ENCODE results near the gene TMEM143.
"Not testable (repeated sequence)": the region's sequence is repeated elsewhere in the genome, so short reads cannot be mapped to it uniquely, and the experiment has no call there.

Gene TMEM143

DNA sequence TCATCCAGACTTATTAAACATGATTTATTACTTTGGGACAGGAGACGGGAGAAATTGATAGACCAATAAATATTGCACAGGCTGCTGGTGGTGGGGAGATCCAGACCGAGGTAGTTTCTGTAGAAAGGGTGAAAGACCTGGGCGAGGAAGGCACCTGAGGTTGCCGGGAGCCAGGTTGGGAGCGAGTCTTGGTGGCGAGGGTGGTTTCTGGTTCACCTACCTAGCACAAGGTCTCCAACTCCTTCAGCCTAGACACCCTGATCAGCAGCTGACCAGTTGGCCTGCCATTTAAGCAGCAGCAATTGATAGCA is 31.4 kb downstream of the TMEM143 start:
- DNase-seq (ENCODE audit: low spot score) (no peak), FAIRE-seq (no peak)

DNA sequence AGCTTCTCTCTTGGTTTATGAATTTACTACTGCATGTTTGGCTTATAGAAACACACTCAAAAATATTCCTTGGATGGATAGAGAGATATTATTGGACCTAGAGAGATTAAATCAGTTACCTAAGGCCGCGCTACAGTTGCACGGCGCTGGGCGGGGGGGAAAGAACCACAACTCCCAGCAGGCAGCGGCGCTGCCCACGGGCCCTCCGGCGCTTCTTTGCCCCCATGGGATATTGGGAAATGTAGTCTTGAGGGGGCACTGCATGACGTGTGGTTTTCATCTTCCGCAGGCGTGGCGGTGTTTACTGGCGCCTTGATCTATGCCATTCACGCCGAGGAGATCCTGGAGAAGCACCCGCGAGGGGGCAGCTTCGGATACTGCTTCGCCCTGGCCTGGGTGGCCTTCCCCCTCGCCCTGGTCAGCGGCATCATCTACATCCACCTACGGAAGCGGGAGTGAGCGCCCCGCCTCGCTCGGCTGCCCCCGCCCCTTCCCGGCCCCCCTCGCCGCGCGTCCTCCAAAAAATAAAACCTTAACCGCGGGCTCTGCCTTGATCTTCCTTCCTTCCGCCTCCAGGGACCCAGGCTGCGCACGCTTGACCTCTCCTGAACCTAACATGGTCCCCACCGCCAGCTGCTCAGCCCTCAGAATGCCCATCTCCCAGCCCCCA is 33.6 kb downstream of the TMEM143 start:
- no peak for FAIRE-seq
- no peak for DNase-seq (ENCODE audit: low spot score)

DNA sequence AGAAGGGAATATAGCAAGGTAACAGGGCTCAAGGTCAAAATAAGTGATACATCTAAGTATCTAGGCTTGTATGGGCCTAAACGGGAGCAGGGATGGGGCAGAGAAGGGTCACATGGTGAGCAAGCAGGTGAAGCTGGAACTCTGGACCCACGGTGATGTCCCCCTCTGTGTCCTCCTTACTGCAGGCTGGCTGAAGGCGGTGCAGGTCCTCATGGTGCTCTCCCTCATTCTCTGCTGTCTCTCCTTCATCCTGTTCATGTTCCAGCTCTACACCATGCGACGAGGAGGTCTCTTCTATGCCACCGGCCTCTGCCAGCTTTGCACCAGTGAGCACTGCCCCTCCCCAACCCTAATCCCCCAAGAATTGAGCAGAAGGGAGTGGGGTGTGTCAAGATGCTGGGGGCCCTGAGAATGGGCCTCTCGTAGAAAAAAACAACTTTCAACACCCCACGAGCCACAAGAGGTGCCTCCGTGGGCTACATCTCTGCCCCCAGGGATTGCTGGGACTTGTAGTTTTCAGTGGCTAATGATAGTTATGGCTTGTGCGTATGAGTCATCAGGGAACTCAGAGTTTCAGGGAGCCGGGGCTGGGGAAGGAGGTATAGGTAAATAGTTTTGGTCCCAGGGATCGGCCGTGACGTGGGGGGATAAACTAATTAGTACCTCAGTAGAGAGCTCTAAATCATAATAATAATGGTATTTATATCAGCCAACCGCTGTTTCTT is 34.4 kb downstream of the TMEM143 start:
- no peak for FAIRE-seq

DNA sequence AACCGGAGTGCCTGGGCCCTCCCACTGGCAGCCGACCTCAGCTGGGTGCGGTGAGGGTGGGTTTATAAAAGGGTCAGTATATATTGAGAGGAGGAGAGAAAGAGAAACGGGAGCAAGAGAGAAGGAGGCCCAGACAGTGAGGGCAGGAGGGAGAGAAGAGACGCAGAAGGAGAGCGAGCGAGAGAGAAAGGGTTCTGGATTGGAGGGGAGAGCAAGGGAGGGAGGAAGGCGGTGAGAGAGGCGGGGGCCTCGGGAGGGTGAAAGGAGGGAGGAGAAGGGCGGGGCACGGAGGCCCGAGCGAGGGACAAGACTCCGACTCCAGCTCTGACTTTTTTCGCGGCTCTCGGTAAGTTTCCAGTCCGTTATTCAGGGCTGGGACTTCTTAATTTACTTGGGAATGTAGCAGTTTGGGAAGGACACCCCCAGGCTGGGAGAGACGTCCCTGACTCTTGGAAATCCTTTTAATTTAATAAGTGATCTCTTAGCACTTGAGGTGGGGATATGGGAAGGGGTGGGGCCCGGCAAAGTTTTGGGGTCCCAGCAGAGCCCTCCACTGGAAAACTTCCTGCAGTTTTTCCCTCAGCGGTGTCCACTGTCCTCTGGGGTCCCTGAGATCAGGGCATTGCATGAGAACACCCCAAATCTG is 38.4 kb downstream of the TMEM143 start, which contains the start of gene EMP3:
Gene EMP3 (plus strand): TSS at position 288 of the 646 bp plus-strand sequence. CDS start 1,293 bp downstream, outside the sequence.
- FAIRE-seq (no peak), DNase-seq (ENCODE audit: low spot score) (peak; percentile 86)

More for the DNA sequence above, 34.4 kb downstream of the TMEM143 start:
- no peak for DNase-seq (ENCODE audit: low spot score)

DNA sequence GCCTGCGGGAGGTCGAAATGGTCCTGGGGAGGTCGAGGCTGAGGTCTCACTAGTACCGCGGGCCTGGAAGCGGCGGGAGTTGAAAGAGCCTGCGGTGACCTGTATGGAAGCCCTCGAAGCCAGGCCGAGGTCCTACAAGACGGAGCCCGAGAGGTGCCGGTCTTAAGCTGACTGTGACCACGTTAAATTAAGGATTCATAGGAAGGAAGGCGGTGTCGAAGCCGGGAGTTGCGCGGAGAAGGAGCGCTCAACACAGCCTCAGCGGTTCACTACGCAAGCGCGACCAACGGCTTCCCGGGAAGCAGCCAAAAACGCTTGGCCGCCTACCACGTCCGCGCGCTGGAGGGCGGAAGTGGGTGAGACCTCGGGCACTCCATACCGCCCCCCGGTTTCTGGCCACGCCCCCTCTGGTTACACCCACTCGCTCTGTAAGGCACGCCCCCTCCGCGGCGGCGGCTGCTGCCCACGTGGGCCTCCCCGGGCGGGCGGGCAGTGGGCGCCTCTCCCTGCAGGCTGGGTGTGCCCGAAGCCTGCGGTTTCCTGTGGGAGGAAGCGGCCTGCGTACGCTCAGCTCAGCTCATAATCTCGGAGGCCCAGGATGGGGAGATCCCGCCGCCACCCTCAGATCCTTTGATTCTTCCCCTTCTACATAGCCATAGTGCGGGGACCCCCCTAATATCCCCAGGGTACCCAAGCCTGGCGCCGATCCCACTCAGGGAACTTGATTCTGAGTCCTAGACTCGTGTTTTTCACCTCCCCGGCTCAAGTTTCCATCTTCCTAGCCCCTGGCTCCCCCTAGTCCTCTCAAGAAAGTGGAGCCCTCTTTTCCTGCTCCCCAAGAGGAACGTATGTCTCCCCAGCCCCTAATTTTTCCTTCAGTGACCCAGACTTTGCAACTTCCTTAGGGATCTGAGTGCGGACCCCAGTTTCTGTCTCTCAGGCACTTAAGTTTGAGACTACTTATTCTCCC is 41.8 kb downstream of the TMEM143 start:
- DNase-seq (ENCODE audit: low spot score) (peak; percentile 98), FAIRE-seq (peak; percentile 63)

DNA sequence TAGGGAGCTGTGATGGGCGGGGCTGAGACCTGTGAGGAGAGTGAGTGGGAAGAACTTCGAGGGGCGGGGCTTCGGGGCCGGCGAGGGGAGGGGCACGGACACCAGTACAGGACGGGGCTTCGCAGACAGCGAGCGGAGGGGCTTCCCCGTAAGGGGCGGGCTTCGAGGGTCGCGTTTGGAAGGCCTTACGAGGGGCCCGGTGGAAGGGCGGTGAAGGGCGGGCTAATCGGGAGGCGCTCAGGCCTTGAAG is 42.4 kb downstream of the TMEM143 start:
- FAIRE-seq, result no peak

DNA sequence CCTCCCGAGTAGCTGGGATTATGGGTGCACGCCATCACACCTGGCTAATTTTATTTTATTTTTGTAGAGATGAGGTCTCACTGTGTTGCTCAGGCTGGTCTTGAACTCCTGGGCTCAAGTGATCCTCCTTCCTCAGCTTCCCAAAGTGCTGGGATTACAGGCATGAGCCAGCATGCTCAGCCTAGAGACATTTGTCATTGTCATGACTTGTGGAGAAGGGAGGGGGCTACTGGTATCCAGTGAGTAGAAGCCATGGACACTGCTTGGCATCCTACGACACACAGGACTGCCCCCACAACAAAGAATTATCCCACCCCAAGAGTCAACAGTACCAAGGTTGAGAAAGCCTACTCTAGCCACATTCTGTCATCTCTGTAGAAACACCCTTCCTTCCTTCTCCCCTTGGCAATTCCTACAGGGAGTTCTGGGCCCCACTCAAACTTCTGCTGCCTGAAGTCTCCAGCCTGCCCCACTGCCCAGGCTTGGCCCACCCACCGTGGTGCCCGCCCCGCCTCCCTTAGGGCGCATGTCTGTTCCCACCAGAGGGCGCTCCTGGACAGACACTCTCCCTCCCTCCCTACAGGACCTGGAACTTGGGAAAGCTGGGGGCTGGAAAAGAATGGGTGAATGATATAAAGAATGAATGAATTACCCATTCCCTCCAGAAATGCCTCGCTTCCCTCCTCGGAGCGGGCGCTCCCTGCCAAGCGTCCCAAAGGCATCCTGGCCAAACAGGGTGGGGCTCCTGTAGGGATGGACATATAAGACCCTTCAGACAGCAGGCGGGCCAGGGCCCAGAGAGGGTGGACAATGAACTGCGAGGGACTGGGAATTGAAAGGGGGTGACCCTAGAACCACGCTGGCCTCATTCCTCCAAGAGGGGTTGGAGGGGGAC is 43.8 kb downstream of the TMEM143 start:
- no peak for FAIRE-seq
- peak; percentile 72 for DNase-seq (ENCODE audit: low spot score)

More for the DNA sequence above, 42.4 kb downstream of the TMEM143 start:
- DNase-seq (ENCODE audit: low spot score), result peak; percentile 97

DNA sequence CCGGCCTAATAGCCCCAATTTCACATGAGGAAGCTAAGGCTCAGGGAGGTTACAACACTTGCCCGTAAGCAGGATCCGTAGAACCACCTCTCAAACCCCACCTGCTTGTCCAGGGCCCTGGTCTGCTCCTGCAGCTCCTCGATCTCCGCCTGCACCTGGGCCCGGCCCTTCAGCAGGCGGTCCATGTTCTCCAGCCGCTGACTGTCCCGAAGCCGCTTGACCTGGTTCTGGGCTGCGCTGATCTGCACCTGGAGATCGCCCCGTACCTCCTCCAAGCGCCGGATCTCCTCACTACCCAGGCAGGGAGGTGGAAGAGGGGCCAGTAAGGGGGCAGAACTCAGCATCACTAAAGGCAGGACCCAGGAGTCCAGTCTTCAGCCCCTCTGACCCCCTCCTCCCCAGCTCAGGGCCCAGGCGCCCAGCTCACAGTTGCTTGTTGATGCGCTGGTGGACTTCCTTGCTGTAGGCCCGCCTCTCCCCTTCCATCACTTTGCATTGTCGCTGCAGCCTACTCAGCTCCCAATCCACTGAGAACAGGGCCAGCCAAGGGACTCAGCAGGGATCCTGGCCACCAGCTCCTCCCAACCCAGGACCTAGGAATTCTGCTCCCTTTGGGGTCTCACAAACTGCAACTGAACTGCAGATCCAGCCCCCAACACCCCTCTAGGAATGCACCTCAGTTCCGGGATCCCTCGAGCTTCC is 45.3 kb downstream of the TMEM143 start:
- FAIRE-seq (no peak), DNase-seq (ENCODE audit: low spot score) (no peak)

DNA sequence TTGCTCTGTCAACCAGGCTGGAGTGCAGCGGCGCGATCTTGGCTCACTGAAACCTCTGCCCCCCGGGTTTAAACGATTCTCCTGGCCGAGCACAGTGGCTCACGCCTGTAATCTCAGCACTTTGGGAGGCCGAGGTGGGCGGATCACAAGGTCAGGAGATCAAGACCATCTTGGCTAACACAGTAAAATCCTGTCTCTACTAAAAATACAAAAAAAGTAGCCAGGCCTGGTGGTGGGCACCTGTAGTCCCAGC is 46.1 kb downstream of the TMEM143 start:
- FAIRE-seq; DNase-seq (ENCODE audit: low spot score): not testable (repeated sequence)

DNA sequence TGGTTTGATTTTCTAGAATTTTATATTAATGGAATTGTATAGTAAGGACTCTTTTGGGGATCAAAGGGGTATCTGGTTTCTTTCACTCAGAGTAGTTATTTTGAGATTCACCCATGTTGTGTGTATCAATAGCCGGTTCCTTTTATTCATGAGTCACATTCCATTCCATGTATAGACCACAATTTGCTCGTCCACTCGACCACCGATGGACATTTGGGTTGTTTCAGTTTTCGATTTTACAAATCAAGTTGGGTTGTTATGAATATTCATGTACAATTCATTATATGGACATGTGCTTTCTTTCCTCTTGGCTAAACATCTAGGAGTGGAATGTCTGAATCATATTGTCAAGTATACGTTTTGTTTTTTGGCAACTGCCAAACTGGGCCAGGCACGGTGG is 48.0 kb downstream of the TMEM143 start:
- no peak for DNase-seq (ENCODE audit: low spot score)
- no peak for FAIRE-seq

DNA sequence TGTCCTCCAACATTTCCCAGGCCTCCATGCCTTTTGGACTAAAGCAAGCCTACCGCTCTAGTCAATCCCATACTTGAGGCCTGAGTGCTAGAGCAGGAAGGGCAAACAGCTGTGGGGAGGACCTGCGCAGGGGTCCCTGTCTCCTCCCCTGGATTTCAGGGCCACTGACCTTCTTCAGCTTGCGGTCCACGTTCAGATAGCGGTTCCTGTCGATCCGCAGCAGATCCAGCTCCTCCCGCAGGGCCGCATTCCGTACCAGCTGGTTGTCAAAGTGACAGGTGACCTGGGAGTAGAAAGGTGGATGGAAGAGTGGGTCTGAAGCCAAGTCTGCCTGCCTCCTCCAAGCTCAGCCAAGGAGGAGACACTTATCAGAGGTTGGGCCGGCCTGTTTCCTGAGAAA is 52.4 kb downstream of the TMEM143 start:
- DNase-seq (ENCODE audit: low spot score) (no peak), FAIRE-seq (no peak)

DNA sequence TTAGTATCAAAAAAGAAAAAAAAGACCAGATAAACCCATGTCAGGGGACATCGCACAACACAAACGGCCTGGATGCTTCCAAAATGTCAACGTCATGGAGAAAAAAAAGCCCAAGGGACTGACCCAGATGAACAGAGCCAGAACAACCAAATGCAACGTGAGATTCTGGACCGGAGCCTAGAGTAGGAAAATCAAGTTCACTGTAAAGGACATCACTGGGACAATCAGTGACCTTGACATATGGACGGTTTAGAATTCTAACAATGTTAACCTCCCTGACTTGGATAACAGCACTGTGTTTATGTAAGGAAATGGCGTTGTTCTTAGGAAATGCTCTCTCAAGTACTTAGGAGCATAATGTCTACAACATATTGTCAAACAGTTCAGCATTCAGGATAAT is 53.5 kb downstream of the TMEM143 start:
- DNase-seq (ENCODE audit: low spot score) (no peak), FAIRE-seq (no peak)

DNA sequence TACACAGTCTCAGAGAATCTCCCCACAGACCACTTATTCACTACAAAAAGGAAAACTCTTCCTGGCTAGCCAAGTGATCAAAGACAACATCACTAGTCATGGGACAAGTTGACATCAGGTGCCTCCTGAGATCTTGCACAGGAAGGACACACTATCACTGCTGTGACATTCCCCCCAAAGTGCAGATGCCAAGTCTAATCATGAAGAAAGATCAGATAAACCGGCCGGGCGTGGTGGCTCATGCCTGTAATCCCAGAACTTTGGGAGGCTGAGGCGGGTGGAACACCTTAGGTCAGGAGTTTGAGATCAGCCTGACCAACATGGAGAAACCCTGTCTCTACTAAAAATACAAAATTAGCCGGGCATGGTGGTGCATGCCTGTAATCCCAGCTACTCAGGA is 54.0 kb downstream of the TMEM143 start:
- not testable (repeated sequence) for DNase-seq (ENCODE audit: low spot score); FAIRE-seq

DNA sequence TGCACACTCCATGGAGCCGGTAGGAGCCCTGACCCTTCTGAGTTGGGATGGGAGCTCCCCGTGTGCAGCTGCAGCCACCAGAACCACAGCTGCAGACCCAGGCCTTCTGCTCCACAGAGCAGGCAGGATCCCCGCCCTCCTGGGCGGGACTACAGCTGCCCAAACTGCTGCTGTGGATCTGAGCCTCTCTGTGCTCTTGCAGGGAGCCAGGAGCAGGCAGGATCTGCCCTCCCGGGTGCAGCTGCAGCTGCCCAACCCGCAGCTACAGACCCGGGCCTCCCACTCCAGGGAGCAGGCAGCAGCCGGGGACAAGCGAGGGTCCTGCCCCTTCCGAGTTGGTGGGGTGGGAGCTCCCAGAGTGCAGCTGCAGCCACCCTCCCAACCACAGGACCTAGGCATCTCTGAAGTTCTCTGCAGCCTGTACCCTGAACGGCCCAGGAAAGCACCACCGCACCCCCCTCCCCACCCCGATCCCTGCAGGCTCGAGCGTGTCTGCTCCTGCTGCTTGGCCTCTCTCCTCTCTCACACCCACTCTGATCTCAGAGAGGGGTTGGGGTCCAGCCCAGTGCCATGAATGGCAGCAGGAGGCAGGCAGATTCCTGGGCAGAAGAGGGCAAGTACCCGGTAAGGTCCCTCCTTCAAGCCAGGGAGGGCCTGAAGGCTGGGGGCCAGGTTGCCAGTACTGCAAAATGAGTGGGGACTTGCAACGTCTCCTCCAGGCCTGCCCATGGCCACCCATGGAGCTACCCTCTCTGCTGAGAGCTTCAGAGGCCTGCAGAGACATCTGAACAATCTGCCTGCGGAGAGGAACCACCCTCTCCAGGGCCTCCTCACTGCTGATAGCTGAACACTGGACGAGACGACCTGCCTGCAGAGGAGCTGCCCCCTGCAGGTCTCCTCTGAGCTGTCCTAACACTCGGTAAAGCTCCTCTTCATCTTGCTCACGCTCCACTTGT is 54.8 kb downstream of the TMEM143 start:
- FAIRE-seq (no peak), DNase-seq (ENCODE audit: low spot score) (no peak)

DNA sequence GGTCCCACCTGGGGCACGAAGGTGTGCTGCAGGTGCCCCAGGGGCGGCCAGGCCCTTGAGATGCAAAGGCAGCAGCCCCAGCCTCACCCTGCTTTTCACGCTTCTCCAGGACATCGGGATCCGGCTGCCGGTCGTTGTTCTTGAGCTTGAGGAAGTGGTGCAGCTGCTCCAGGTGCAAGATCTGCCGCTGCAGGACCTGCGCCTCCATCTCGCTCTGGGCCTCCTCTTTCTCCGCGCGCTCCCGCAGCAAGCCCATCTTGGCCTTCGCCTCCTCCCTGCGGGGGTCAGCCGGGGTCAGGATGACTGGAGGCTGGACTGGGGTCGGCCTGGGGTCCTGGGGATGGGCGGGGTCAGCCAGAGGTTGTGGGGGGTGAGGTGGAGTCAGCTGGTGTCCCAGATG is 59.9 kb downstream of the TMEM143 start:
- FAIRE-seq (no peak), DNase-seq (ENCODE audit: low spot score) (no peak)

DNA sequence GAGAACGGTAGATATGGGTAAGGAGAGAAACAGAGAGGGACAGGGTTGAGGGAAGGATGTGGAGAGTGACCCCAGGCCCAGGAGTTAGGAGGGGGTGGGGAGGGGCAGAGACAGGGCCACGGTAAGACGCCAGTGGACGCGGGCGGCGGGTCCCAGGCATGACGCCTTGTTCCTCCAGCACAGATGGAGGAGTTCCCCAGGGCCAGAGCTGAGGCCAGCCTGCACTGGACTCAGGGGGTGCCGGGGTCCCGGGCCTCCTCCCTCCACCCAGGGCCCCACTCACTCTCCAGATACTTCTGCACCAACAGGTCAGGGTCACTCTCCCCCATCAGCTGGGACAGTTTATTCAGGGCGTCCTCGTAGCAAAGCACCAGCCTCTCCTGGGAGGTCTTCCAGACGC is 60.4 kb downstream of the TMEM143 start:
- no peak for FAIRE-seq
- DNase-seq (ENCODE audit: low spot score), result no peak

DNA sequence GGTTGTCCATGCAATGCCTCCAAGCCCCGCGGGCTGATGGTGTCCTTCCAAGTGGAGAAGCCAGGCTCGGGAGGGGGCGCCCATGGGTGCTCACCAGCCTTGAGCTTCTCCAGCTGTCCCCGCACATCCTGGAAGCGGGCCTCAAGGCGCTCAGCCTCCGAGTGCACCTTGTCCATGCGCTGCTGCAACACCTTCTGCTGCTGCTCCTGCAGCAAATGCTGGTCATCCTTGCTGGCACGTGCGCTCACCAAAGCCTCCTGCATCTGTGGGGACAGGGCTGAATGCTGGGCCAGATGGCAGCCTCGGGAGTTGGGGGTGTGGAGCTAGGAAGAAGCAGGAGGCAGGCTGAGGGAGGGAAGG is 61.2 kb downstream of the TMEM143 start:
- FAIRE-seq (no peak), DNase-seq (ENCODE audit: low spot score) (no peak)

DNA sequence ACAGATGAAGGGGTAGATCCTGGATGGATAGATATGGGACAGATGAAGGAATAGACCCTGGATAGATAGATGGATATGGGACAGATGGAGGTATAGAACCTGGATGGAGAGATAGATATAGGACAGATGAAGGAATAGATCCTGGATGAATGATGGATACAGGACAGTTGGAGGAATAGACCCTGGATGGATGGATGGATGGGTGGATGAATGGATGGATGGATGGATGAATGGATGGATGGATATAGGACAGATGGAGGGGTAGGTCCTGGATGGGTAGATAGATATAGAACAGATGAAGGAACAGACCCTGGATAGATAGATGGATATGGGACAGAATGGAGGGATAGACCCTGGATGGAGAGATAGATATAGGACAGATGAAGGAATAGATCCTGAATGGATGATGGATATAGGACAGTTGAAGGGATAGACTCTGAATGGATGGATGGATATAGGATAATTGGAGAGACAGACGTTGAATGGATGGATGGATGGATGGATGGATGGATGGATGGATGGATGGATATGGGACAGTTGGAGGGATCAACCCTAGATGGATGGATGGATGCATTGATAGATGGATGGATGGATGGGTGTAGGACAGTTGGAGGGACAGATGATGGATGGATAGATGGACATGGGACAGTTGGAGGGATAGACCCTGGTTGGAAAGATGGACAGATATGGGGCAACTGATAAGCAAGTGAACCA is 61.7 kb downstream of the TMEM143 start:
- FAIRE-seq, result no peak
- DNase-seq (ENCODE audit: low spot score), result no peak

DNA sequence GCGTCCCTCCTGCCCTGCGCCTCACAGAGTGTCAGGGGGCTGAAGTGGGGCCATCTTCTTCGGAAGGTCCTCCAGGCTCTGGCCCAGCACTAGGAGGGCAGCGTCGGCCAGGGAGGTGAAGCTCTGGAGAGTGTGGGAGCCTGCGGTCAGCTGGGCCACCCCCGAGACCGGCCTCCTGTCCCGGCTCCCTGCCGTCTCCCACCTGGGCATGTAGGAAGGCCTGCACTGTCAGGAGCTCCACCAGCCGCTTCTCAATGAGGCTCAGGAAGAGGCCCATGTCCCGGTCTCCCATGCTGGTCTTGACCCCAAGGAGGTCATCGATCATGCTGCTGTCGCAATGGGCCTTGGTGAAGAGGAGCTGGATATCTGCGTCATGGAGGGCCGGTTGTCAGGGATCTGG is 65.8 kb downstream of the TMEM143 start:
- no peak for FAIRE-seq
- DNase-seq (ENCODE audit: low spot score), result no peak
